ENCODE results near the gene PATZ1. TPM values are rescaled to one million over a fixed set of nuclear protein-coding genes. Genes with fewer than 3 reads are reported as not detected.
A peak's percentile ranks its signal among the peaks of the same experiment; 100 is the strongest.

The PATZ1 gene
- total and polyA plus RNA-seq, 12 donors, result 9.2 to 34.8 (median 25.1) TPM

DNA sequence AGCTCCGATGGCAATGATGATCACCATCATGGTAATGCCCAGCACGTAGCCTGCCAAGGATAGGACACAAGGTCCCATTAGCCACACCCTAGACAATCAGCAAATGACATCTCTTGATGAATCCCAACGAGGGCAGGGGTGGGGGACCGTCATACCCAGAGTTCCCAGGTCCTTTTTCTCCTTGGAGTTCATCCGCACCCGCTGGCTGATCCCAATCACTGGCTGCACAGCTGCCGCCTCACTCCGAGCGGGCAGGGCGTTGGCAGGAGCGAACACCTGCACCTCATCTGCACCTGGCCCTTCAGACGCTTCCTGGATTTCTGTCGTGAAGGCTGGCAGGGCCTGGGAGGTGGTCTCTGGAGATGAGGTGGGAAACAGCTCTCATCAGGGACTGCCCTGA is 56.8 kb downstream of the PATZ1 start:
- Histone ChIP-seq H3K4me1 (replicated peaks in 1 of 2) (peaks cover 51 to 63% of the 10 kb centered on the region in 2 donors), H3K4me3 (peak overlapping the region in 1 of 4 donors; percentile 79), H3K9me3 (replicated peaks in 1 of 3) (no peaks in the 10 kb centered on the region), H3K27me3 (no peaks in the 10 kb centered on the region), H3K27ac (peak overlapping the region; percentile 86 to 96 (median 96)), H3K36me3 (replicated peaks in 1 of 2) (peaks cover 0 to 53% of the 10 kb centered on the region in 2 donors)
- DNase-seq, result peak in 2 of 7 donors; percentile 30 to 67
- intact Hi-C loops (cut with DNase I), result no loop called here
- no peak for TF ChIP-seq POLR2A (IDR thresholded peaks at IDR 0.05)
- TF ChIP-seq, protein P1, sequence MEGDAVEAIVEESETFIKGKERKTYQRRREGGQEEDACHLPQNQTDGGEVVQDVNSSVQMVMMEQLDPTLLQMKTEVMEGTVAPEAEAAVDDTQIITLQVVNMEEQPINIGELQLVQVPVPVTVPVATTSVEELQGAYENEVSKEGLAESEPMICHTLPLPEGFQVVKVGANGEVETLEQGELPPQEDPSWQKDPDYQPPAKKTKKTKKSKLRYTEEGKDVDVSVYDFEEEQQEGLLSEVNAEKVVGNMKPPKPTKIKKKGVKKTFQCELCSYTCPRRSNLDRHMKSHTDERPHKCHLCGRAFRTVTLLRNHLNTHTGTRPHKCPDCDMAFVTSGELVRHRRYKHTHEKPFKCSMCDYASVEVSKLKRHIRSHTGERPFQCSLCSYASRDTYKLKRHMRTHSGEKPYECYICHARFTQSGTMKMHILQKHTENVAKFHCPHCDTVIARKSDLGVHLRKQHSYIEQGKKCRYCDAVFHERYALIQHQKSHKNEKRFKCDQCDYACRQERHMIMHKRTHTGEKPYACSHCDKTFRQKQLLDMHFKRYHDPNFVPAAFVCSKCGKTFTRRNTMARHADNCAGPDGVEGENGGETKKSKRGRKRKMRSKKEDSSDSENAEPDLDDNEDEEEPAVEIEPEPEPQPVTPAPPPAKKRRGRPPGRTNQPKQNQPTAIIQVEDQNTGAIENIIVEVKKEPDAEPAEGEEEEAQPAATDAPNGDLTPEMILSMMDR (IDR thresholded peaks at IDR 0.05), result no peak
- WGBS, 4 donors, result 80 to 90% (median 85%) methylated on average over 9 to 13 of the region's 13 CpGs

DNA sequence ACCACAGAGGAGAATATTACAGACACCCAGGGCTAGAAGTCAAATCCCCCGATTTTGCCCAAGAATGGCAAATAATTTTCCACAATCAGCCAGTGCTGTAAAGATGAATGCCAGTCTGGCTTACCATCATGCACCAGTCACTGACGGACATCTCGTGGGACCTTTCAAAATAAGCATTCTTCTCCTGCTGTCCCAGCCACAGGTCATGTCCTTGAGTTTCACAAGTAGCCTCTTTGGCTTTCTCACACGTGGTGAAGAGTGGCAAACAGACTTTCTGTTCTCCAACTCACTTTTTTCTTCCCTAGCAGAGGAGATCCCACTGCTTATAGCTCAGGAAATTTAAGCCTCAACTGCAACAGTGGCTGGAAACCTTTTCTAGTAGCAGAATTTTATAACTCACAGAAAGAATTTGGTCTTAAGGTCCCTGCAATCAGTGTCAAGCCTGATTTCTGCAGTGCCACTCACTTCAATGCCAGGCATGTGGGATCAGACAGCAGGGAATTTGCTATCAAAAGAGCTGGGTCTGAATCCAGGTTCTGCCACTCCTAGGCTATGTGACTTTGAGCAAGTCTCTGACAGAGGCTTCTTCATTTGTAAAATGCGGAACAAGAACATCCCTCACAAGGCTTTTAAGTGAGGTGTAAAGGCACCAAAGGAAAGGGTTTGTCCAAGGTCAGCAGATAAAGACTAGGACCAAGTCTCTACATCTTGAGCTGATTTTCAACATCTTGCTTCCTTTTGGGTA is 57.5 kb downstream of the PATZ1 start:
- Histone ChIP-seq H3K27me3 (no peaks in the 10 kb centered on the region), H3K27ac (peak overlapping the region; percentile 86 to 96 (median 96)), H3K9me3 (replicated peaks in 1 of 3) (no peaks in the 10 kb centered on the region), H3K36me3 (replicated peaks in 1 of 2) (peaks cover 0 to 59% of the 10 kb centered on the region in 2 donors), H3K4me1 (replicated peaks in 1 of 2) (peaks cover 45 to 56% of the 10 kb centered on the region in 2 donors), H3K4me3 (no peak overlapping the region)
- peak in 6 of 7 donors; percentile 27 to 82 (median 66) for DNase-seq
- peak in 1 of 2 donors; percentile 29 for TF ChIP-seq POLR2A (IDR thresholded peaks at IDR 0.05)
- TF ChIP-seq, protein P1 (IDR thresholded peaks at IDR 0.05), result no peak
- intact Hi-C loops (cut with DNase I), result no loop called here
- 35 to 41% (median 39%) methylated on average over 5 of the region's 5 CpGs for WGBS, 4 donors

DNA sequence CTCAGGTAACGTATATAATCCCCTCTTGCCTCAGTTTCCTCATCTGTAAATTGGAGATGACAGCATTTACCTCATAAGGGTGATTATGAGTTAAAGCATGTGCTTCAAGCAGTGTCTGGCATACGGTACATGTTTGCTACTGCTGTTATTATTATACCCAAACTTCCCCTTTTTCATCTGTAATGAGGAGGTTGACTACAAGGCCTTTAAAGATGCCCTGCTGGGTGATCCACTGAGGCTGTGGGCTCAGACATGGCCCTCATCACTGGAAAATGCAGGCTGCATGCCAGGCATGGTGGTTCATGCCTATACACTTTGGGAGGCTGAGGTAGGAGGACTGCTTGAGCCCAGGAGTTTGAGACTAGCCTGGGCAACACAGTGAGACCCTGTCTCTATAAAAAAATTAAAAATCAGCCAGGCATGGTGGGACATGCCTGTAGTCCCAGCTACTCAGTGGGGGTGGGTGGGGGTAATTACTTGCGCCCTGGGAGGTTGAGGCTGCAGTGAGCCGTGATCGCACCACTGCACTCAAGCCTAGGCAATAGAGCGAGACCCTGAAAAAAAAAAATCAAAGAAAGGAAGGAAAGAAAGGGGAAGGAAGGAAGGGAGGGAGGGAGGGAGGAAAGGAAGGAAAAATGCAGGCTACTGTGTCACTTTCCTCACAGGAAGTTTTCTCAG is 58.2 kb downstream of the PATZ1 start:
- peaks cover 0 to 66% of the 10 kb centered on the region in 2 donors for H3K36me3 ChIP-seq (replicated peaks in 1 of 2)
- 80 to 88% (median 84%) methylated on average over 6 of the region's 6 CpGs for WGBS, 4 donors

More for the DNA sequence above, 58.2 kb downstream of the PATZ1 start:
- peak overlapping the region; percentile 11 to 96 (median 92) for H3K27ac ChIP-seq
- no peaks in the 10 kb centered on the region for H3K9me3 ChIP-seq (replicated peaks in 1 of 3)
- peak in 1 of 7 donors; percentile 53 for DNase-seq
- no peaks in the 10 kb centered on the region for H3K27me3 ChIP-seq
- H3K4me1 ChIP-seq (replicated peaks in 1 of 2), result peaks cover 40 to 49% of the 10 kb centered on the region in 2 donors
- TF ChIP-seq, protein P1 (IDR thresholded peaks at IDR 0.05), result no peak
- no peak for TF ChIP-seq POLR2A (IDR thresholded peaks at IDR 0.05)
- H3K4me3 ChIP-seq, result no peak overlapping the region
- intact Hi-C loops (cut with DNase I), result no loop called here
